PC-9 (cell line): ENCODE measurements around the gene COL6A1. TPM values are rescaled to one million over a fixed set of nuclear protein-coding genes. Genes with fewer than 3 reads are reported as not detected.

Experiments used
- BruUV-seq: library from RNA; stranded (reverse); fragments of 400-500 nt; replicated peaks from 2 replicates; lab custom pipeline; 2021; lab: Mats Ljungman, UMichigan
- CTCF ChIA-PET: fragments of 300-600 bp; sonication (Branson Sonifier 250); formaldehyde crosslinking; loops from one replicate; lab custom pipeline; 2022; ENCODE audit warnings: antibody characterized with exemption; lab: Charles Lee
- POLR2A ChIA-PET: fragments of 300-600 bp; sonication (Branson Sonifier 250); formaldehyde crosslinking; loops from one replicate; lab custom pipeline; 2022; ENCODE audit warnings: antibody characterized with exemption; ENCODE audit not compliant: unreplicated experiment; lab: Charles Lee
- DNase-seq, 2 experiments: peaks; one replicate each; pipeline versions ENCODE4 v3.0.0 to v3.0.0-alpha.2; 2015 to 2022; ENCODE audit warnings: mixed read lengths in 1 of 2
- H2AFZ ChIP-seq: fragments of 200-600 bp; sonication (generic); 2 replicates; pipeline ENCODE4 v1.8.1; 2017; ENCODE audit warnings: antibody characterized with exemption
- H3F3A ChIP-seq: fragments of 200-600 bp; sonication (generic); 2 replicates; pipeline ENCODE4 v1.8.1; 2017; ENCODE audit warnings: antibody characterized with exemption, mild to moderate bottlenecking, low read depth; ENCODE audit not compliant: insufficient read depth
- H3K27ac ChIP-seq: fragments of 200-600 bp; sonication (generic); 2 replicates; pipeline ENCODE4 v1.6.1; 2016; ENCODE audit warnings: mixed run types
- H3K27me3 ChIP-seq: fragments of 200-600 bp; sonication (generic); 2 replicates; pipeline ENCODE4 v1.6.1; 2016; ENCODE audit warnings: low read depth, mixed run types; ENCODE audit not compliant: insufficient read depth
- H3K36me3 ChIP-seq: fragments of 200-600 bp; sonication (generic); 2 replicates; pipeline ENCODE4 v1.6.1; 2016; ENCODE audit warnings: low read depth, mixed run types
- H3K4me1 ChIP-seq: fragments of 200-600 bp; sonication (generic); replicated peaks from 2 replicates; pipeline ENCODE4 v1.6.1; 2016; ENCODE audit warnings: mixed run types; ENCODE audit not compliant: insufficient read depth
- H3K4me2 ChIP-seq: fragments of 200-600 bp; sonication (generic); 2 replicates; pipeline ENCODE4 v1.6.1; 2017; ENCODE audit warnings: mixed run types
- H3K4me3 ChIP-seq: fragments of 200-600 bp; sonication (generic); 2 replicates; pipeline ENCODE4 v1.6.1; 2016; ENCODE audit warnings: mixed run types
- H3K79me2 ChIP-seq: fragments of 200-600 bp; sonication (generic); 2 replicates; pipeline ENCODE4 v1.6.1; 2017; ENCODE audit warnings: low read depth, mixed run types
- H3K9me2 ChIP-seq: fragments of 200-600 bp; sonication (generic); 2 replicates; pipeline ENCODE4 v1.8.1; 2017; ENCODE audit warnings: mild to moderate bottlenecking; ENCODE audit not compliant: insufficient read depth
- H3K9me3 ChIP-seq: fragments of 200-600 bp; sonication (generic); 2 replicates; pipeline ENCODE4 v1.8.1; 2016; ENCODE audit warnings: low read depth; ENCODE audit not compliant: insufficient read depth
- H4K20me1 ChIP-seq: fragments of 200-600 bp; sonication (generic); 2 replicates; pipeline ENCODE4 v1.8.1; 2017; ENCODE audit not compliant: insufficient read depth
- CTCF ChIP-seq: fragments of 200-600 bp; sonication (generic); conservative IDR thresholded peaks from 2 replicates; pipeline ENCODE4 v1.6.1; 2017; ENCODE audit warnings: mixed run types, antibody characterized with exemption, mild to moderate bottlenecking, moderate library complexity
- EZH2 ChIP-seq: fragments of 200-600 bp; sonication (generic); IDR thresholded peaks from 2 replicates; pipeline ENCODE4 v1.8.0; 2017; ENCODE audit warnings: antibody characterized with exemption, low read depth
- intact Hi-C: fragments of 100-400 bp; cut with micrococcal nuclease; formaldehyde crosslinking; loops from one replicate; pipeline ENCODE4 v1.10.0; 2022; ENCODE audit not compliant: unreplicated experiment
- total RNA-seq: library from RNA; stranded (reverse); gene quantifications from 2 replicates; pipeline ENCODE4 v1.2.3, GENCODE V29; 2021

The COL6A1 gene
- total RNA-seq, 1 experiment from 2014 or later = 43.1 TPM

- H3K9me2 ChIP-seq = no peaks in the 10 kb centered on the region
- no peaks in the 10 kb centered on the region for H3K36me3 ChIP-seq
- intact Hi-C loops = no loop called here
- DNase-seq = no peak
- no TSS peak for BruUV-seq
- H3K27me3 ChIP-seq = no peaks in the 10 kb centered on the region
- H4K20me1 ChIP-seq = no peaks in the 10 kb centered on the region
- no peak overlapping the region for H3K4me3 ChIP-seq
- POLR2A ChIA-PET = no interaction called here
- no peak overlapping the region for H2AFZ ChIP-seq
- CTCF ChIA-PET = no interaction called here
- no peak overlapping the region for H3K4me2 ChIP-seq
- H3F3A ChIP-seq = no peaks in the 10 kb centered on the region
- no peaks in the 10 kb centered on the region for H3K4me1 ChIP-seq
- H3K9me3 ChIP-seq = no peaks in the 10 kb centered on the region
- TF ChIP-seq EZH2 (no peak), CTCF (no peak)
- no peak overlapping the region for H3K27ac ChIP-seq
- no peaks in the 10 kb centered on the region for H3K79me2 ChIP-seq
Observed at GRCh38 chr21:46018615-46019014, 37.0 kb downstream of the COL6A1 start.

GRCh38 chr21:46020581-46020980, 39.0 kb downstream of the COL6A1 start:
- intact Hi-C loops = no loop called here
- CTCF ChIA-PET = no interaction called here
- H3K27ac ChIP-seq = no peak overlapping the region

GRCh38 chr21:46021398-46021797, 39.8 kb downstream of the COL6A1 start:
- Histone ChIP-seq H4K20me1 (no peaks in the 10 kb centered on the region), H3K36me3 (no peaks in the 10 kb centered on the region), H3F3A (peaks cover 14% of the 10 kb centered on the region), H3K79me2 (no peaks in the 10 kb centered on the region), H2AFZ (no peak overlapping the region), H3K4me3 (no peak overlapping the region), H3K4me2 (no peak overlapping the region), H3K9me2 (no peaks in the 10 kb centered on the region), H3K4me1 (peaks cover 14% of the 10 kb centered on the region), H3K27ac (no peak overlapping the region), H3K9me3 (no peaks in the 10 kb centered on the region), H3K27me3 (no peaks in the 10 kb centered on the region)
- no peak for DNase-seq
- ChIA-PET CTCF (no interaction called here), POLR2A (no interaction called here)
- intact Hi-C loops = no loop called here
- BruUV-seq = no TSS peak
- TF ChIP-seq CTCF (no peak), EZH2 (no peak)

More at GRCh38 chr21:46020581-46020980, 39.0 kb downstream of the COL6A1 start:
- H3K9me3 ChIP-seq = no peaks in the 10 kb centered on the region
- POLR2A ChIA-PET = no interaction called here
- H3K36me3 ChIP-seq = no peaks in the 10 kb centered on the region
- DNase-seq = no peak
- H3K9me2 ChIP-seq = no peaks in the 10 kb centered on the region
- no peaks in the 10 kb centered on the region for H3K79me2 ChIP-seq
- no peaks in the 10 kb centered on the region for H4K20me1 ChIP-seq
- no peak overlapping the region for H3K4me3 ChIP-seq
- peaks cover 9% of the 10 kb centered on the region for H3K4me1 ChIP-seq
- no peak overlapping the region for H2AFZ ChIP-seq
- H3K4me2 ChIP-seq = no peak overlapping the region
- H3K27me3 ChIP-seq = no peaks in the 10 kb centered on the region
- no peak for TF ChIP-seq CTCF
- no peak for TF ChIP-seq EZH2
- no TSS peak for BruUV-seq
- H3F3A ChIP-seq = peaks cover 9% of the 10 kb centered on the region; the same call in 1 of the 2 replicates
